ENCODE data around the gene MMP14.
A peak's percentile ranks its signal among the peaks of the same experiment; 100 is the strongest.
"Not testable (repeated sequence)": the region's sequence is repeated elsewhere in the genome, so short reads cannot be mapped to it uniquely, and the experiment has no call there.

The MMP14 gene

DNA sequence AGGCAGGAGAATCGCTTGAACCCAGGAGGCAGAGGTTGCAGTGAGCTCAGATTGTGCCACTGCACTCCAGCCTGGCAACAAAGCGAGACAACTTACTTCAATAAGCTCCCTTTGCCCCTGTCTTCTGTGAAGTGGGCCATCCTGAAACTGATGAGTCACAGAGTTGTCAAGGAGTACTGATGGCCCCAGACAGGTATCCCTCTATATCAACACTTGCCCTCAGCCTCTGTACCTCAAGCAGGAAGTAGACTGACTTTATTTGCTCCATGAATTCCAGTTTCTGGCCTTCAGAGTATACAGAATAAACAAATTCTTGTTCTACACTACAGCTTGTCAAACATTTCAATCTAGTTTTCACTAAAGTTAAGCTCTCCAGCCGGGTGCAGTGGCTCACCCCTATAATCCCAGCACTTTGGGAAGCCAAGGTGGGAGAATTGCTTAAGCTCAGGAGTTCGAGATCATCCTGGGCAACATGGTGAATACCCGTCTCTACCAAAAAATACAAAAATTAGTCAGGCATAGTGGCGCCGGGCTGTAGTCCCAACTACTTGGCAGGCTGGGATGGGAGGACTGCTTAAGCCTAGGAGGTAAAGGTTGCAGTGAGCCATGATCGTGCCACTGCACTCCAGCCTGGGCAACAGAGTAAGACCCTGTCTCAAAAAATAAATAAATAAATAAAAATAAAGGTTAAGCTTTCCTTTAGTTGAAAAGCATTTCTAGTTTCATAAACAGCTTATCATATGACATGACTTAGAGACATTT lies 18.8 kb downstream of the MMP14 start:
- TF ChIP-seq, protein P1, sequence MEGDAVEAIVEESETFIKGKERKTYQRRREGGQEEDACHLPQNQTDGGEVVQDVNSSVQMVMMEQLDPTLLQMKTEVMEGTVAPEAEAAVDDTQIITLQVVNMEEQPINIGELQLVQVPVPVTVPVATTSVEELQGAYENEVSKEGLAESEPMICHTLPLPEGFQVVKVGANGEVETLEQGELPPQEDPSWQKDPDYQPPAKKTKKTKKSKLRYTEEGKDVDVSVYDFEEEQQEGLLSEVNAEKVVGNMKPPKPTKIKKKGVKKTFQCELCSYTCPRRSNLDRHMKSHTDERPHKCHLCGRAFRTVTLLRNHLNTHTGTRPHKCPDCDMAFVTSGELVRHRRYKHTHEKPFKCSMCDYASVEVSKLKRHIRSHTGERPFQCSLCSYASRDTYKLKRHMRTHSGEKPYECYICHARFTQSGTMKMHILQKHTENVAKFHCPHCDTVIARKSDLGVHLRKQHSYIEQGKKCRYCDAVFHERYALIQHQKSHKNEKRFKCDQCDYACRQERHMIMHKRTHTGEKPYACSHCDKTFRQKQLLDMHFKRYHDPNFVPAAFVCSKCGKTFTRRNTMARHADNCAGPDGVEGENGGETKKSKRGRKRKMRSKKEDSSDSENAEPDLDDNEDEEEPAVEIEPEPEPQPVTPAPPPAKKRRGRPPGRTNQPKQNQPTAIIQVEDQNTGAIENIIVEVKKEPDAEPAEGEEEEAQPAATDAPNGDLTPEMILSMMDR (IDR thresholded peaks at IDR 0.05; ENCODE audit: low read depth, low read length) = no peak
- H3K4me3 ChIP-seq (ENCODE audit: low read depth, low read length) = no peak overlapping the region

DNA sequence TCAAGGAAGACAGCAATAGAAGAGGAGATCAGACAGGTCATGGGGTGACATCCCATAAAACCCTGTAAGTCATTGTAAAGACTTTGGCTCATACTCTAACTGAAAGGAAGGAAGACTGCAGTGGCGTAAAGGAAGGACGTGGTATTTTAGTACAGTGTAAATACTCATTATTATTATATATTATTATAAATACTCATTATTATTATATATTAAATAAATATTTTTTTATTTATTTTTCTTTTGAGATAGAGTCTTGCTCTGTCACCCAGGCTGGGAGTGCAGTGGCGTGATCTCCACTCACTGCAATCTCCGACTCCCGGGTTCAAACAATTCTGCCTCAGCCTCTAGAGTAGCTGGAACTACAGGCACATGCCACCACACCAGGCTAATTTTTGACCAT lies 20.0 kb downstream of the MMP14 start:
- no peak overlapping the region for H3K4me3 ChIP-seq (ENCODE audit: low read depth, low read length)

DNA sequence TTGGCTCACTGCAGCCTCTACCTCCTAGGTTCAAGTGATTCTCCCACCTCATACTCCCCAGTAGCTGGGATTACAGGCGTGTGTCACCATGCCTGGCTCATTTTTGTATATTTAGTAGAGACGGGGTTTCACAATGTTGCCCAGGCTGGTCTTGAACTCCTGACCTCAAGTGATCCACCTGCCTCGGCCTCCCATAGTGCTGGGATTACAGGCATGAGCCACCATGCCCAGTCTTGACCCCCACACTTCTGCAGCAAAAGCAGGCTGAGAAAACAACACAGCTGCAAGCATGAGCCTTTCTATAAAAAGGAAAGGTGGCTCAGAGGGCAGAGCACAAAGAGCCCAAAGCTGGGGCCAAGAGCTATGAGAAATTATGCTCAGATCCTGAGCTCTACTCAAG lies 24.0 kb downstream of the MMP14 start:
- not testable (repeated sequence) for H3K4me3 ChIP-seq (ENCODE audit: low read depth, low read length)

More for the DNA sequence above, 20.0 kb downstream of the MMP14 start:
- TF ChIP-seq, protein P1 (IDR thresholded peaks at IDR 0.05; ENCODE audit: low read depth, low read length) = no peak

- TF ChIP-seq, protein P1 (IDR thresholded peaks at IDR 0.05; ENCODE audit: low read depth, low read length) = no peak
- no peak overlapping the region for H3K4me3 ChIP-seq (ENCODE audit: low read depth, low read length)
These were observed 25.3 kb downstream of the MMP14 start for GRCh38 chr14:22861651-22862050.

GRCh38 chr14:22864979-22865378 lies 28.6 kb downstream of the MMP14 start:
- TF ChIP-seq, protein P1 (IDR thresholded peaks at IDR 0.05; ENCODE audit: low read depth, low read length) = no peak
- no peak overlapping the region for H3K4me3 ChIP-seq (ENCODE audit: low read depth, low read length)

DNA sequence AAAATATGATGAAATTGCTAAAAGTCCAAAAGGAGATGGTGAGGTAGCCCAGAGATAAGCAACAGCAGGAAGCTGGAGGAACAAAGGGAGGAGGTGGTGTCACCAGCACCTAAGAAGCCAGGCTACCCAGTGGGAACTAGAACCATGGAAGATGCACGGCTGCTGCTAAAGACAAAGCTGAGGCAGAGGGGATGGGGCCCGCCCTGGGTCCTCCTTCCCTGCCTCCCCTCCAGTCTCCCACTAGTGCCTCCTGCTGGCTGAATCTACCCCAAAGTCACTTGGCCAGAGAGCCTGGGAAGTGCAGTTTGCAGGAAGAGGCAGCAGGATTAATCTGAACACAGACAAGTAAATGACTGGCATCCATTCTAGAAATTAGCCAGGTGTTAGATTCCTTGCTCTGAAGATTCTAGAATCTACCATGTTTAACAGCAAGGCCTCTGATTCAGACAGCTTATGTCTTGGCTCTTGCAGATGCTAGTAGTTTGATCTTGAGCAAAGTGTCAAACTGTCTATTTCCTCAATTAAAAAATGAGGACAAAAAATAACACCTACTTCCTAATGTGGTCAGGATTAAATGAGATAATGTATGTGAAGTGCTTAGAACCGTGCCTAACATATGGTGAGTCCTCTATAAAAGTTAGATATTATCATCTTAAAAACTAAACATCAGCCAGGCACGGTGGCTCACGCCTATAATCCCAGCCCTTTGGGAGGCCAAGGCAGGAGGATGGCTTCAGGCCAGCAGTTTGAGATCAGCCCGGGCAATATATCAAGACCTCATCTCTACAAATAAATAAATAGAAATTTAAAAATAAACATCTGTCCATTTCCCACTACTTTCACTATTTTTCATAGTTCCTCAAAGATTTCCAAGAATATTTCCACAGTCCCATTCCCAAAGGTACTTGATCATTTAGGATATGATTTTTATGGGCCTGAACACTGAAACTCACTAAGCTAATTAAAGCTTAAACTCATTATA lies 29.3 kb downstream of the MMP14 start:
- H3K4me3 ChIP-seq (ENCODE audit: low read depth, low read length) = no peak overlapping the region
- TF ChIP-seq, protein P1 (IDR thresholded peaks at IDR 0.05; ENCODE audit: low read depth, low read length) = 0 out of 2 replicates have a peak, but pooled peaks have one; percentile 10

GRCh38 chr14:22866874-22867273 lies 30.5 kb downstream of the MMP14 start:
- no peak overlapping the region for H3K4me3 ChIP-seq (ENCODE audit: low read depth, low read length)
- TF ChIP-seq, protein P1 (IDR thresholded peaks at IDR 0.05; ENCODE audit: low read depth, low read length) = no peak
